Suprapubic skin (tissue), 3 donors: Measurements from ENCODE around the gene B3GLCT.

Experiments
- CTCF ChIP-seq, 2 donors: fragments of 200-600 bp in 1 of 2; fragments of 450-650 bp in 1 of 2; sonication (generic) in 1 of 2; IDR thresholded peaks; one replicate each; pipeline ENCODE4 v1.5.1; 2016 to 2019; ENCODE audit warnings: antibody characterized with exemption in 2 of 2, mild to moderate bottlenecking in 1 of 2, moderate library complexity in 1 of 2
- POLR2A ChIP-seq, 2 donors: fragments of 450-650 bp; IDR thresholded peaks; one replicate each; pipeline ENCODE4 v1.6.1; 2017; ENCODE audit warnings: antibody characterized with exemption in 2 of 2, mild to moderate bottlenecking in 2 of 2, moderate library complexity in 2 of 2

- TF ChIP-seq CTCF (IDR thresholded peaks at IDR 0.05) (no peak), POLR2A (IDR thresholded peaks at IDR 0.05) (no peak)
Observed at GRCh38 chr13:31278869-31279268, 79.1 kb downstream of the B3GLCT start.
